HepG2 (cell line): ENCODE measurements around the gene CMTM3. TPM values are rescaled to one million over a fixed set of nuclear protein-coding genes. Genes with fewer than 3 reads are reported as not detected.

ENCODE experiments used
- ETV6 ChIP-seq: sonication (generic); formaldehyde crosslinking; conservative IDR thresholded peaks from 2 replicates; pipeline ENCODE4 v1.4.0; 2020; ENCODE audit warnings: missing genetic modification reagents
- KLF11 ChIP-seq: IDR thresholded peaks from 2 replicates; pipeline ENCODE4 v1.6.1; 2016; ENCODE audit warnings: missing compliant biosample characterization
- MAFK ChIP-seq, 2 experiments: IDR thresholded peaks in 1 of 2; conservative IDR thresholded peaks in 1 of 2; 2 replicates each; pipeline ENCODE4 v1.6.1; 2011; ENCODE audit warnings: improper control_type of control experiment in 2 of 2, low read length in 2 of 2
- ZNF225 ChIP-seq: sonication (generic); formaldehyde crosslinking; IDR thresholded peaks from 2 replicates; pipeline ENCODE4 v1.4.0; 2020; ENCODE audit warnings: mild to moderate bottlenecking, missing genetic modification reagents
- polyA plus RNA-seq, 8 experiments: library from polyadenylated mRNA; depleted of rRNA in 3 of 8; stranded (reverse) in 7 of 8; unstranded in 1 of 8; fragments of >200 nt; fragmentation: Illumina TruSeq in 4 of 8; extraction: Trizol in 4 of 8; gene quantifications; 2 replicates each; pipeline versions ENCODE4 v1.2.1 to v1.2.3, GENCODE V29; 2011 to 2016; ENCODE audit warnings: low read depth in 4 of 8, missing spikeins in 1 of 8, mixed read lengths in 1 of 8; ENCODE audit not compliant: insufficient read depth in 1 of 8
- total RNA-seq, 5 experiments: library from RNA; depleted of rRNA; stranded (reverse); fragments of >200 nt; fragmentation: Illumina TruSeq; extraction: Trizol; gene quantifications; 2 replicates each; pipeline ENCODE4 v1.2.3, GENCODE V29; 2016; ENCODE audit warnings: low read depth in 1 of 5
- TF ChIP-seq, protein P1 (sequence below): sonication (generic); formaldehyde crosslinking; IDR thresholded peaks from 2 replicates; pipeline ENCODE4 v1.4.0; 2020; ENCODE audit warnings: mild to moderate bottlenecking, missing genetic modification reagents
- TF ChIP-seq, protein P2 (sequence below): sonication (generic); formaldehyde crosslinking; IDR thresholded peaks from 2 replicates; pipeline ENCODE4 v1.9.0; 2022; ENCODE audit warnings: missing genetic modification reagents, mild to moderate bottlenecking, borderline replicate concordance

Gene CMTM3
- total and polyA plus RNA-seq, 2 of the 13 experiments (the other 11 are each of a cell fraction or from before 2014, with no cell fraction given) = 29.2 to 48.7 TPM

DNA sequence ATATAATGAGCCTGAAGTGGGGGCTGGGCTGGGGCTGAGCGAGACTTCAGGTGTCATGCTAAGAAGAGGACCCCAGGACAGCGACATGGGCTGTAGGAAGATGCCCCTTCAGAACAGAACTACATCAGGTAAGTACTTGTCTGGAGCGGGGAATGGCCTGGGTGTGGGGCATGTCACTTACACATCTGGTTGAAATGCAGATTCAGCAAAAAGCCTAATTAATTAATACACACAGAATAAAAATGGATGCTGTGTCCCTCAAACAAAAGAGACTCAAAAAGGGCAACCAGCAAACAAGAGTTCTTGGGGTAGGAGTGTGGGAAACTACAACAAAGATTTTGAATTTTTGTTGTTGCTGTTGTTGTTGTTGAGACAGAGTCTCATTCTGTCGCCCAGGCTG is 13.5 kb upstream of the CMTM3 start (continued):
- TF ChIP-seq, protein P1, sequence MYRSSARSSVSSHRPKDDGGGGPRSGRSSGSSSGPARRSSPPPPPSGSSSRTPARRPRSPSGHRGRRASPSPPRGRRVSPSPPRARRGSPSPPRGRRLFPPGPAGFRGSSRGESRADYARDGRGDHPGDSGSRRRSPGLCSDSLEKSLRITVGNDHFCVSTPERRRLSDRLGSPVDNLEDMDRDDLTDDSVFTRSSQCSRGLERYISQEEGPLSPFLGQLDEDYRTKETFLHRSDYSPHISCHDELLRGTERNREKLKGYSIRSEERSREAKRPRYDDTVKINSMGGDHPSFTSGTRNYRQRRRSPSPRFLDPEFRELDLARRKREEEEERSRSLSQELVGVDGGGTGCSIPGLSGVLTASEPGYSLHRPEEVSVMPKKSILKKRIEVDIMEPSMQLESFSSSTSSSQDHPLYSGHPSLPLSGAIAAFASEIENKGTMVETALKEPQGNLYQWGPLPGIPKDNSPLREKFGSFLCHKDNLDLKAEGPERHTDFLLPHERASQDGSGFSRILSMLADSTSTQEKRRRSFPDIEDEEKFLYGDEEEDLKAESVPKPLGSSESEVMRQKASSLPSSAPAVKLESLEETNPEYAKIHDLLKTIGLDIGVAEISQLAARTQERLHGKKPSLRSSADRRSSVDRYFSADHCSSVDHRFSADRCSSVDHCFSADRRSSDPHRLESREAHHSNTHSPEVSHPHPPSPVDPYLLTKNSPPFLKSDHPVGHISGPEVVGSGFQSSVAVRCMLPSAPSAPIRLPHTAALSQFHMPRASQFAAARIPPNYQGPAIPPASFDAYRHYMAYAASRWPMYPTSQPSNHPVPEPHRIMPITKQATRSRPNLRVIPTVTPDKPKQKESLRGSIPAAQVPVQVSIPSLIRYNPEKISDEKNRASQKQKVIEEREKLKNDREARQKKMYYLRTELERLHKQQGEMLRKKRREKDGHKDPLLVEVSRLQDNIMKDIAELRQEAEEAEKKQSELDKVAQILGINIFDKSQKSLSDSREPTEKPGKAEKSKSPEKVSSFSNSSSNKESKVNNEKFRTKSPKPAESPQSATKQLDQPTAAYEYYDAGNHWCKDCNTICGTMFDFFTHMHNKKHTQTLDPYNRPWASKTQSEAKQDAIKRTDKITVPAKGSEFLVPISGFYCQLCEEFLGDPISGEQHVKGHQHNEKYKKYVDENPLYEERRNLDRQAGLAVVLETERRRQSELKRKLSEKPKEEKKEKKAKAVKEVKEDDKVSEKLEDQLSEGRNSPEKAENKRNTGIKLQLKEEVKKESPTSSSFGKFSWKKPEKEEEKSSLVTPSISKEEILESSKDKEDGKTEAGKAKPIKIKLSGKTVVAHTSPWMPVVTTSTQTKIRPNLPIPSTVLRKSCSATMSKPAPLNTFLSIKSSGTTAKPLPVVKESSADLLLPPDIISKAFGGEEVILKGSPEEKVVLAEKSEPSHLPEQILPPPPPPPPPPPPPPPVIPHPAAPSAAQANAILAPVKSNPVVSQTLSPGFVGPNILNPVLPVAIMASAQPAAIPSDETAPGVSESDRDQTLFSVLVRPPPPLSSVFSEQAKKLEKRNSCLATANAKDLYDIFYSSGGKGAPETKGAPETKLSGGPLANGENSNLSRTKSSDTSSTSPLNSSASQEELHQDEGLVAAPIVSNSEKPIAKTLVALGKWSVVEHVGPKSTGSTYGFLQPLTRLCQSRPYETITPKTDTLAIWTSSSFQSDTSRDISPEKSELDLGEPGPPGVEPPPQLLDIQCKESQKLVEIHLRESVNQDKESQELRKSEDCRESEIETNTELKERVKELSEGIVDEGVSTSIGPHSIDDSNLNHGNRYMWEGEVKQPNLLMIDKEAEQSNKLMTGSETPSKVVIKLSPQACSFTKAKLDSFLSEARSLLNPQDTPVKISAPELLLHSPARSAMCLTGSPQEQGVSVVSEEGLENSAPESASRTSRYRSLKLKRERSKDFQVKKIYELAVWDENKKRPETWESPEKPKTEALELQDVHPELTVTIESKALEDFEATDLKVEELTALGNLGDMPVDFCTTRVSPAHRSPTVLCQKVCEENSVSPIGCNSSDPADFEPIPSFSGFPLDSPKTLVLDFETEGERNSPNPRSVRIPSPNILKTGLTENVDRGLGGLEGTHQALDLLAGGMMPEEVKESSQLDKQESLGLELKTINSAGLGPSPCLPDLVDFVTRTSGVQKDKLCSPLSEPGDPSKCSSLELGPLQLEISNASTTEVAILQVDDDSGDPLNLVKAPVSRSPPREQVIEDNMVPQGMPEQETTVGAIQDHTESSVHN = no peak
- TF ChIP-seq KLF11 (CRISPR knock-in tag) (no peak), ZNF225 (CRISPR knock-in tag) (no peak), MAFK (conservative IDR thresholded peaks at IDR 0.05 in 1 of 2, IDR thresholded peaks at IDR 0.05 in 1 of 2; ENCODE audit: low read length in 2 of 2) (peak; percentile 82 to 89), ETV6 (CRISPR knock-in tag) (no peak)
- TF ChIP-seq, protein P2, sequence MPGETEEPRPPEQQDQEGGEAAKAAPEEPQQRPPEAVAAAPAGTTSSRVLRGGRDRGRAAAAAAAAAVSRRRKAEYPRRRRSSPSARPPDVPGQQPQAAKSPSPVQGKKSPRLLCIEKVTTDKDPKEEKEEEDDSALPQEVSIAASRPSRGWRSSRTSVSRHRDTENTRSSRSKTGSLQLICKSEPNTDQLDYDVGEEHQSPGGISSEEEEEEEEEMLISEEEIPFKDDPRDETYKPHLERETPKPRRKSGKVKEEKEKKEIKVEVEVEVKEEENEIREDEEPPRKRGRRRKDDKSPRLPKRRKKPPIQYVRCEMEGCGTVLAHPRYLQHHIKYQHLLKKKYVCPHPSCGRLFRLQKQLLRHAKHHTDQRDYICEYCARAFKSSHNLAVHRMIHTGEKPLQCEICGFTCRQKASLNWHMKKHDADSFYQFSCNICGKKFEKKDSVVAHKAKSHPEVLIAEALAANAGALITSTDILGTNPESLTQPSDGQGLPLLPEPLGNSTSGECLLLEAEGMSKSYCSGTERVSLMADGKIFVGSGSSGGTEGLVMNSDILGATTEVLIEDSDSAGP (CRISPR knock-in tag) = no peak
